GM12874 (cell line): ENCODE data around the gene CDT1.

Experiments
- TF ChIP-seq, protein P1 (sequence below): IDR thresholded peaks from 2 replicates; pipeline ENCODE4 v1.5.1; 2011; ENCODE audit warnings: low read depth, mild to moderate bottlenecking, control low read depth, low read length, moderate library complexity; ENCODE audit not compliant: insufficient read depth

CDT1 gene

DNA sequence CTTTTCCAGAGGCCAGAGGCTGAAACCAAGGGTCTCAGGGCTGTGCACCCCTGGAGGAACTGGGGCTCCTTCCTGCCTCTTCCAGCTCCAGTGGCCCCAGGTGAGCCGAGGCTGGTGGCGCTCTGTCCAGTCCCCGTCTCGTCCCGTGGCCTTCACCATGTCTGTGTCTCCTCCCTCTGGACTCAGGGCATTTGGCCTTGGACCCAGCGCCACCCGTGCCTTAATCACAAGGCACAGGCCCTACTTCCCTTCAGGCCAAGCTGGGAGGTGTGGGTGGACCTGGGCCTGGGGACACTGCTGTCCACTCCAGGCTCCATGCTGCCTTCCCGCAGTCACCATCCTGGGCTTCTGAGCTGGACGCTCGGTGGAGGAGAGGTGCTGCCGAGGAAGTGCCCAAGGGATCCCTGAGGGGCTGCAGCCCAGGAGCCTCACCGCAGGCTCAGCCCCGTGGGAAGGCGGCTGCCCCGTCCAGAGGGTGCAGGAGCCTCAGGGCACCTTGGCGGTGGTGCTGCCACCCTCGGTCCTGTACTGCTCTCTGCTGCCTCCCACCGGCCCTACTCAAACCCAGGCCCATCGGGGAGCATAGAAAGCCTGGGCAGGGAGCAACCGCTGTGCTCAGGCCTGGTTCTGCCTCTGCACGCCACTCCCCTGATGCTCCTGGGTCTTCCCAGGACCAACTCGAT lies 17.7 kb downstream of the CDT1 start:
- TF ChIP-seq, protein P1, sequence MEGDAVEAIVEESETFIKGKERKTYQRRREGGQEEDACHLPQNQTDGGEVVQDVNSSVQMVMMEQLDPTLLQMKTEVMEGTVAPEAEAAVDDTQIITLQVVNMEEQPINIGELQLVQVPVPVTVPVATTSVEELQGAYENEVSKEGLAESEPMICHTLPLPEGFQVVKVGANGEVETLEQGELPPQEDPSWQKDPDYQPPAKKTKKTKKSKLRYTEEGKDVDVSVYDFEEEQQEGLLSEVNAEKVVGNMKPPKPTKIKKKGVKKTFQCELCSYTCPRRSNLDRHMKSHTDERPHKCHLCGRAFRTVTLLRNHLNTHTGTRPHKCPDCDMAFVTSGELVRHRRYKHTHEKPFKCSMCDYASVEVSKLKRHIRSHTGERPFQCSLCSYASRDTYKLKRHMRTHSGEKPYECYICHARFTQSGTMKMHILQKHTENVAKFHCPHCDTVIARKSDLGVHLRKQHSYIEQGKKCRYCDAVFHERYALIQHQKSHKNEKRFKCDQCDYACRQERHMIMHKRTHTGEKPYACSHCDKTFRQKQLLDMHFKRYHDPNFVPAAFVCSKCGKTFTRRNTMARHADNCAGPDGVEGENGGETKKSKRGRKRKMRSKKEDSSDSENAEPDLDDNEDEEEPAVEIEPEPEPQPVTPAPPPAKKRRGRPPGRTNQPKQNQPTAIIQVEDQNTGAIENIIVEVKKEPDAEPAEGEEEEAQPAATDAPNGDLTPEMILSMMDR: no peak

DNA sequence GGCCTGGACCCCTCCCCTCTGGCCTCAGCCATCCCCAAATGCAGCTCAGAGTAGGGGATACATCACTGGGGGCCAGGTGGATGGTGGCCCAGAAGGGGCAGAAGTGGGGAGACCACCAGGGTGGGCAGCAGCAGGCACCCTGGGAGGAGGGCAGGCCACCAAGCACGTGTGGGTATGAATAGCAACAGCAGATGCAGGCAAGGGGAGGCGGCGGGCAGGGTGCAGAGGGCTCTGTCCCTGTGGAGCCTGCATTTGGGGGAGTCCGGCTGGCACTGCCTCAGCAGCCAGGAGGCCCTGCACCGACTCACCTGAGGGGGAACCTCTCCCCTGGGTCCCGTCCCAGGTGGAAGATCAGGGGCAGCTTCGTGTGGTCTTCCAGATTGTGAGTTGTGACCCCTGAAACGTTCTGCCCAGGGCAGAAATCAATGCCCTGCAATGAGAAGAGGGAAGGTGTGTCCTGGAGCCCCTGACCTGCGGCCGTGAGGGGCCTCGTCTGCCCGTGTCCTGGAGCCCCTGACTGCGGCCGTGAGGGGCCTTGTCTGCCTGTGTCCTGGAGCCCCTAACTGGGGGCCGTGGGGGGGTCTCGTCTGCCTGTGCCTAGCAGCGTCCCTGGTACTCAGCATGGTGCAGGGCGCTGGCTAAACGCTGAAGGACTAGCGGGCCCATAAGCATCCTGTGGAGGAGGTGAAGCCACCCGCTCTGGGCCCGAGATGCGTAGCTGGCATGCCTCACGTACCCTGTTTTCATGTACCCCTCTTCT lies 18.9 kb downstream of the CDT1 start:
- TF ChIP-seq, protein P1: no peak

DNA sequence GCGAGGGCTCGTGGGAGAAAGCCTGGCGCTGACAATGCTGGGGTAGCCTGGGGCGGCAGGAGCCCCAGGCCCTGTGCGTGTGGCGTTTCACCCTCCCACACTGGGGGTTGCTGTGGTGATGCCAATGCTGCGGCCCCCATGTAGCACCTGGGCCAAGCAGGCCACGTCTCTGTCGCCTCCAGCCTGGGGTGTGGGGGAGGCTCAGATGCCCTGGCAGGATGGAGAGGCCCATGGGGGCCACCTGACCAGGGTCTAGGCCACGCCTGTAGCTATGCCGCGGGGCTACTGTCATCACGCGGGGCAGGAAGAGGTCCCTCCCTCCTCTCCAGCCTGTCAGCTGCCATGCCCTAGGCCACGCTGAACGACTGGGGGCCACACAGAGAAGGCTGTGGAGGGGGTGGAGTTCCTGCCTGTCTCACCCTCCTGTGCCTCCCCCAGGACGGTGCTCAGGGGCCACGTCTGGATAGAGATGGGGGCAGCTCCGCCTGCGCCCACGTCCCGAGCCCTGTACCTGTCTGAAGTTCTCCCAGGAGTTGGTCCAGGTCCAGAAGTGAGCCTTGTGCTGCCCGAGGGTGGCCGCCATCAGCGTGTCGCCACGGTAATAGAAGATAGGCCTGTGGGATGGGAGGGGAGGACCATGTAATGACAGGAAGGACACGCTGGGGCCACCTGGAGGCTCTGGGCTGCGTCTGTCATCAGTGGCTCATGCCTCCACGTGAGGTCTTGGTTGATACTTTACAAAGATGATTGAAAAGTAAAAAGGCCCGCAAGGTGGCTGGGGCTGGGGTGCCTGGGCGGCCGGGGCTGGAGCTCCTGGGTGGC lies 20.9 kb downstream of the CDT1 start:
- TF ChIP-seq, protein P1: no peak

- TF ChIP-seq, protein P1: no peak
These were observed 21.6 kb downstream of the CDT1 start for GRCh38 chr16:88825146-88825545.

DNA sequence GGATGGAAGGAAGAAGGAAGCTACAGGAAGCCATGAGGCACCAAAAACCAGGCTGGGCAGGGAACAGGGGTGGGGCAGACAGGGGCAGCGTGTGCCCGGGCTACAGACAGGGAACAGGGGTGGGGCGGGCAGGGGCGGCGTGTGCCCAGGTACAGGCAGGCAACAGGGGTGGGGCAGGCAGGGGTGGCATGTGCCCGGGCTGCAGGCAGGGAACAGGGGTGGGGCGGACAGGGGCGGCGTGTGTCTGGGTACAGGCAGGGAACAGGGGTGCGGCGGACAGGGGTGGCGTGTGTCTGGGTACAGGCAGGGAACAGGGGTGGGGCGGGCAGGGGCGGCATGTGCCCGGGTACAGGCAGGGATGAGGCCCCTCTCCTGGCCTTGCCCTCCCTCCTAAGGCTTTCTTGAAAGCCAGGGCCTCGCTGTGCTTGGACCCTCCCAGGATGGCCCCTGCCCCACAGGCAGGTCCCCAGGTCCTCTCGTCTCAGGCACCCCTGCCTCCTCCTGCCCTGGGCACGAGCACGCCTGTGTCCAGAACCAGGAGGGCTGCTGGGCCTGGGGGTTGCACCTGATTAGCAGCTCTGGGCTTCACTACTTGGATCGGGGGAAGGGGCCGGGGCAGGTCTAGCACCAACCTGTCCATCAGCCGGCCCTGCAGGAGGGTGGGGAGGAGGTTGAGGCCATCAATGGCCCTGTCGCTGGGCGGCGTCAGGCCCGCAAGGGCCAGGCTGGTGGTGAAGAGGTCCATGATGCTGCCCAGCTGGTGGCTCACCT lies 22.7 kb downstream of the CDT1 start:
- TF ChIP-seq, protein P1: no peak

DNA sequence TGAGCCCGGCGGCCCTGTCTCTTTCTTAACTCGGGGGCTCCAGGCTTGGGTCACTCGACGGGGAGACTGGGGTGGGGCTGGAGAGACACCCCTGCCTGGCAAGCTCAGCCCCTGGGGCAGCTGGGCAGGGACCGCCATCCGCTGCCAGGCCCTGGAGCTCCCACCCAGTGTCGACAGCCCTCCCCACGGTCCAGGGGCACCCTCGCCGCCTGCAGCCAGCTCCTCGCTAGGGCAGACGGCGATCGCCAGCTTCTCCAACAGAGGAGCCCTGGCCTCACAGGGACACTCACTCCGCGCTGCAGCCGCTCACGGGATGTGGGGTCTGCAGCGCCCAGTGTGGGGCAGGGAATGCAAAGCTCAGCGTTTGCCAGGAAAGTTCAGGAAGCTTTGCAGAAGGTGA lies 24.1 kb downstream of the CDT1 start:
- TF ChIP-seq, protein P1: no peak
